Measurements from ENCODE around the gene KRT82. TPM values are rescaled to one million over a fixed set of nuclear protein-coding genes. Genes with fewer than 3 reads are reported as not detected.
A peak's percentile ranks its signal among the peaks of the same experiment; 100 is the strongest.

Gene KRT82
- total RNA-seq, 1 experiment from 2014 or later, result not detected

GRCh38 chr12:52428121-52428520 lies 22.0 kb upstream of the KRT82 start:
- no peak for TF ChIP-seq CTCF (IDR thresholded peaks at IDR 0.05; ENCODE audit: unreplicated experiment)
- ChIA-PET CTCF (interaction anchor here (0.5 to 2.0 kb wide), 3 partner anchors 48 to 183 kb away, joined by 3 to 13 read pairs (median 3); no protein-coding TSS in a partner anchor), POLR2A (interaction anchor here (1.3 to 1.8 kb wide), 2 partner anchors 11 to 84 kb away, joined by 3 to 4 read pairs; no protein-coding TSS in a partner anchor)
- H3K9me3 Mint-ChIP-seq (ENCODE audit: unreplicated experiment), result no peaks in the 10 kb centered on the region
- peaks cover 42% of the 10 kb centered on the region for H3K27me3 Mint-ChIP-seq (ENCODE audit: insufficient read depth, unreplicated experiment)
- intact Hi-C loops (cut with micrococcal nuclease), result no loop called here
- H3K36me3 Mint-ChIP-seq (ENCODE audit: insufficient read depth, unreplicated experiment), result no peaks in the 10 kb centered on the region
- BruUV-seq (replicated peaks), result no TSS peak
- no peak overlapping the region for H3K4me3 Mint-ChIP-seq (ENCODE audit: unreplicated experiment)
- no peak overlapping the region for H3K27ac Mint-ChIP-seq (ENCODE audit: low read depth, unreplicated experiment)
- H3K4me1 Mint-ChIP-seq (ENCODE audit: insufficient read depth, unreplicated experiment), result no peaks in the 10 kb centered on the region
- DNase-seq (ENCODE audit: unreplicated experiment), result no peak

GRCh38 chr12:52427083-52427482 lies 20.9 kb upstream of the KRT82 start:
- peaks cover 32% of the 10 kb centered on the region for H3K27me3 Mint-ChIP-seq (ENCODE audit: insufficient read depth, unreplicated experiment)
- H3K36me3 Mint-ChIP-seq (ENCODE audit: insufficient read depth, unreplicated experiment), result no peaks in the 10 kb centered on the region
- peak; percentile 35 for DNase-seq (ENCODE audit: unreplicated experiment)
- H3K9me3 Mint-ChIP-seq (ENCODE audit: unreplicated experiment), result no peaks in the 10 kb centered on the region
- no peak overlapping the region for H3K4me3 Mint-ChIP-seq (ENCODE audit: unreplicated experiment)
- intact Hi-C loops (cut with micrococcal nuclease), result no loop called here
- BruUV-seq (replicated peaks), result no TSS peak
- CTCF ChIA-PET, result interaction anchor here (0.7 to 2.0 kb wide), 4 partner anchors 8 to 269 kb away, joined by 3 to 13 read pairs (median 3); no protein-coding TSS in a partner anchor
- no peak for TF ChIP-seq CTCF (IDR thresholded peaks at IDR 0.05; ENCODE audit: unreplicated experiment)
- H3K4me1 Mint-ChIP-seq (ENCODE audit: insufficient read depth, unreplicated experiment), result no peaks in the 10 kb centered on the region
- no peak overlapping the region for H3K27ac Mint-ChIP-seq (ENCODE audit: low read depth, unreplicated experiment)
- POLR2A ChIA-PET, result interaction anchor here (1.1 to 1.3 kb wide), 3 partner anchors 8 to 93 kb away, joined by 3 to 4 read pairs (median 3); partner anchors contain the start of gene KRT5

- H3K4me3 Mint-ChIP-seq (ENCODE audit: unreplicated experiment), result no peak overlapping the region
- no peaks in the 10 kb centered on the region for H3K4me1 Mint-ChIP-seq (ENCODE audit: insufficient read depth, unreplicated experiment)
- H3K9me3 Mint-ChIP-seq (ENCODE audit: unreplicated experiment), result no peaks in the 10 kb centered on the region
- H3K27ac Mint-ChIP-seq (ENCODE audit: low read depth, unreplicated experiment), result no peak overlapping the region
- no TSS peak for BruUV-seq (replicated peaks)
- intact Hi-C loops (cut with micrococcal nuclease), result no loop called here
- H3K36me3 Mint-ChIP-seq (ENCODE audit: insufficient read depth, unreplicated experiment), result no peaks in the 10 kb centered on the region
- DNase-seq (ENCODE audit: unreplicated experiment), result no peak
- no peak for TF ChIP-seq CTCF (IDR thresholded peaks at IDR 0.05; ENCODE audit: unreplicated experiment)
- peaks cover 23% of the 10 kb centered on the region for H3K27me3 Mint-ChIP-seq (ENCODE audit: insufficient read depth, unreplicated experiment)
- POLR2A ChIA-PET, result no interaction called here
- CTCF ChIA-PET, result interaction anchor here (1.0 to 1.1 kb wide), 2 partner anchors 14 to 54 kb away, joined by 3 read pairs; no protein-coding TSS in a partner anchor
These were observed 19.9 kb upstream of the KRT82 start for GRCh38 chr12:52426034-52426433.

GRCh38 chr12:52425466-52425865 lies 19.3 kb upstream of the KRT82 start:
- Mint-ChIP-seq H3K9me3 (ENCODE audit: unreplicated experiment) (no peaks in the 10 kb centered on the region), H3K4me1 (ENCODE audit: insufficient read depth, unreplicated experiment) (no peaks in the 10 kb centered on the region), H3K36me3 (ENCODE audit: insufficient read depth, unreplicated experiment) (no peaks in the 10 kb centered on the region), H3K4me3 (ENCODE audit: unreplicated experiment) (no peak overlapping the region), H3K27ac (ENCODE audit: low read depth, unreplicated experiment) (no peak overlapping the region), H3K27me3 (ENCODE audit: insufficient read depth, unreplicated experiment) (peaks cover 17% of the 10 kb centered on the region)
- ChIA-PET CTCF (interaction anchor here (0.6 to 1.1 kb wide), 3 partner anchors 14 to 54 kb away, joined by 3 read pairs; no protein-coding TSS in a partner anchor), POLR2A (no interaction called here)
- intact Hi-C loops (cut with micrococcal nuclease), result no loop called here
- no TSS peak for BruUV-seq (replicated peaks)
- no peak for TF ChIP-seq CTCF (IDR thresholded peaks at IDR 0.05; ENCODE audit: unreplicated experiment)
- no peak for DNase-seq (ENCODE audit: unreplicated experiment)

Measured in MCF 10A (cell line).